Tibial nerve (tissue), 3 donors: ENCODE results near the gene NRAS.

Experiments used
- POLR2A ChIP-seq, 2 donors: fragments of 450-650 bp; IDR thresholded peaks; one replicate each; pipeline ENCODE4 v1.6.1; 2017; ENCODE audit warnings: antibody characterized with exemption in 2 of 2, mild to moderate bottlenecking in 2 of 2, moderate library complexity in 2 of 2
- TF ChIP-seq, protein P1 (sequence below), 5 experiments: fragments of 200-600 bp in 3 of 5; fragments of 450-650 bp in 2 of 5; sonication (generic) in 3 of 5; IDR thresholded peaks; one replicate each; pipeline ENCODE4 v1.5.1; 2016 to 2019; ENCODE audit warnings: antibody characterized with exemption in 5 of 5, mild to moderate bottlenecking in 3 of 5, moderate library complexity in 2 of 5

DNA sequence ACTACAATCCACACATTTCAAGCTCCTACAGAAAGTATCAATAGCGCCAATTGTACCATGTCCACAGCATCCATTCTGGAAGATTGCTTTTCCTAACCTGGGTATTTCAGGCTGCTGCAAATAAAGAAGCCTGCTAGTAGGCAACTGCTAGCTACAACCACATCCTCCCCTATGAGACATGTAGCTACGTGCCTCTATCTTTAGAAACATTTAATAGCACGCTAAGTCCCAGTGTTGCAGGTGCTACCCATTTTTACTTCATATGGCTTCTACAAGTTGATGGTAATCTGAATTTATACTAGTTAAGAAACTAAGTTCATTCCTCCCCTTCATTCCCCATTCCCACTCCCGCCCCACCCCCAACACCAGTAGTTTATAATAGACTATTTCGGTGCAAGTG, 13.8 kb downstream of the NRAS start:
- TF ChIP-seq, protein P1, sequence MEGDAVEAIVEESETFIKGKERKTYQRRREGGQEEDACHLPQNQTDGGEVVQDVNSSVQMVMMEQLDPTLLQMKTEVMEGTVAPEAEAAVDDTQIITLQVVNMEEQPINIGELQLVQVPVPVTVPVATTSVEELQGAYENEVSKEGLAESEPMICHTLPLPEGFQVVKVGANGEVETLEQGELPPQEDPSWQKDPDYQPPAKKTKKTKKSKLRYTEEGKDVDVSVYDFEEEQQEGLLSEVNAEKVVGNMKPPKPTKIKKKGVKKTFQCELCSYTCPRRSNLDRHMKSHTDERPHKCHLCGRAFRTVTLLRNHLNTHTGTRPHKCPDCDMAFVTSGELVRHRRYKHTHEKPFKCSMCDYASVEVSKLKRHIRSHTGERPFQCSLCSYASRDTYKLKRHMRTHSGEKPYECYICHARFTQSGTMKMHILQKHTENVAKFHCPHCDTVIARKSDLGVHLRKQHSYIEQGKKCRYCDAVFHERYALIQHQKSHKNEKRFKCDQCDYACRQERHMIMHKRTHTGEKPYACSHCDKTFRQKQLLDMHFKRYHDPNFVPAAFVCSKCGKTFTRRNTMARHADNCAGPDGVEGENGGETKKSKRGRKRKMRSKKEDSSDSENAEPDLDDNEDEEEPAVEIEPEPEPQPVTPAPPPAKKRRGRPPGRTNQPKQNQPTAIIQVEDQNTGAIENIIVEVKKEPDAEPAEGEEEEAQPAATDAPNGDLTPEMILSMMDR (IDR thresholded peaks at IDR 0.05) = no peak
- no peak for TF ChIP-seq POLR2A (IDR thresholded peaks at IDR 0.05)
